Stimulated activated CD4-positive, alpha-beta T cell treated with anti-CD3 and anti-CD28 coated beads, TNF-alpha, amount 100 ng/mL, for 1 hour (primary cell): Measurements from ENCODE around the gene PTPRU.

Experiments
- DNase-seq, 3 donors: peaks; one replicate each; pipeline ENCODE4 v3.0.0-alpha.2; 2020; ENCODE audit warnings: low read depth in 3 of 3, low spot score in 1 of 3

Gene PTPRU

GRCh38 chr1:29243871-29244200 is 7.5 kb downstream of the PTPRU start:
- DNase-seq = no peak

- no peak for DNase-seq
Observed at GRCh38 chr1:29245261-29245660, 8.9 kb downstream of the PTPRU start.

- DNase-seq = no peak
Observed at GRCh38 chr1:29245876-29246275, 9.6 kb downstream of the PTPRU start.

GRCh38 chr1:29247044-29247443 is 10.7 kb downstream of the PTPRU start:
- no peak for DNase-seq

GRCh38 chr1:29247571-29248273 is 11.4 kb downstream of the PTPRU start:
- no peak for DNase-seq

GRCh38 chr1:29248409-29248808 is 12.1 kb downstream of the PTPRU start:
- no peak for DNase-seq

- no peak for DNase-seq
Observed at GRCh38 chr1:29249170-29249691, 12.9 kb downstream of the PTPRU start.

GRCh38 chr1:29249951-29250581 is 13.7 kb downstream of the PTPRU start:
- no peak for DNase-seq

GRCh38 chr1:29251164-29252124 is 15.1 kb downstream of the PTPRU start:
- no peak for DNase-seq

GRCh38 chr1:29253180-29253579 is 16.9 kb downstream of the PTPRU start:
- DNase-seq = no peak

- no peak for DNase-seq
Observed at GRCh38 chr1:29254346-29254745, 18.0 kb downstream of the PTPRU start.

- DNase-seq = no peak
Observed at GRCh38 chr1:29255134-29255666, 18.9 kb downstream of the PTPRU start.

- no peak for DNase-seq
Observed at GRCh38 chr1:29256394-29256793, 20.1 kb downstream of the PTPRU start.

GRCh38 chr1:29256979-29257804 is 20.9 kb downstream of the PTPRU start:
- DNase-seq = no peak

GRCh38 chr1:29258189-29258975 is 22.1 kb downstream of the PTPRU start:
- no peak for DNase-seq

- DNase-seq = no peak
Observed at GRCh38 chr1:29258976-29259801, 22.9 kb downstream of the PTPRU start.

- DNase-seq = peak in 1 of 3 donors; percentile 40
Observed at GRCh38 chr1:29259802-29260441, 23.6 kb downstream of the PTPRU start.

- no peak for DNase-seq
Observed at GRCh38 chr1:29260531-29260930, 24.2 kb downstream of the PTPRU start.
